HEK293T (cell line): ENCODE data around the gene ARPC1B.

Experiments
- CTCF ChIA-PET: fragments of 350-600 bp; formaldehyde crosslinking; extraction: SDS; loops from one replicate; lab custom pipeline; 2021; ENCODE audit warnings: antibody characterized with exemption, inconsistent platforms; lab: Yijun Ruan, JAX
- POLR2A ChIA-PET: fragments of 350-600 bp; formaldehyde crosslinking; extraction: SDS; loops from one replicate; lab custom pipeline; 2020; ENCODE audit warnings: antibody characterized with exemption, inconsistent platforms; lab: Yijun Ruan, JAX
- DNase-seq: peaks from one replicate; pipeline ENCODE4 v3.0.0; 2012; ENCODE audit warnings: mixed read lengths; ENCODE audit errors: extremely low spot score
- ARNT ChIP-seq: fragments of 450-650 bp; IDR thresholded peaks from 2 replicates; pipeline ENCODE4 v1.6.1; 2017; ENCODE audit warnings: mild to moderate bottlenecking
- BHLHE40 ChIP-seq: fragments of 450-650 bp; IDR thresholded peaks from 2 replicates; pipeline ENCODE4 v1.6.1; 2016; ENCODE audit warnings: mild to moderate bottlenecking, moderate library complexity, borderline replicate concordance
- CTBP1 ChIP-seq: fragments of 450-650 bp; IDR thresholded peaks from 2 replicates; pipeline ENCODE4 v1.6.1; 2016; ENCODE audit warnings: borderline replicate concordance
- ELF4 ChIP-seq: fragments of 450-650 bp; IDR thresholded peaks from 2 replicates; pipeline ENCODE4 v1.6.1; 2017; ENCODE audit warnings: antibody characterized with exemption
- FOXA1 ChIP-seq: fragments of 450-650 bp; IDR thresholded peaks from 2 replicates; pipeline ENCODE4 v1.6.1; 2016; ENCODE audit warnings: mild to moderate bottlenecking
- FOXK2 ChIP-seq: fragments of 450-650 bp; IDR thresholded peaks from 2 replicates; pipeline ENCODE4 v1.6.1; 2016; ENCODE audit warnings: mild to moderate bottlenecking
- FOXM1 ChIP-seq: fragments of 450-650 bp; IDR thresholded peaks from 2 replicates; pipeline ENCODE4 v1.6.1; 2017; ENCODE audit warnings: mild to moderate bottlenecking, borderline replicate concordance
- HDGF ChIP-seq: fragments of 450-650 bp; IDR thresholded peaks from 2 replicates; pipeline ENCODE4 v1.6.1; 2017; ENCODE audit warnings: antibody characterized with exemption, borderline replicate concordance
- L3MBTL2 ChIP-seq: fragments of 450-650 bp; conservative IDR thresholded peaks from 2 replicates; pipeline ENCODE4 v1.6.1; 2016; ENCODE audit warnings: mild to moderate bottlenecking
- LEF1 ChIP-seq: fragments of 450-650 bp; IDR thresholded peaks from 2 replicates; pipeline ENCODE4 v1.6.1; 2017; ENCODE audit warnings: mild to moderate bottlenecking, borderline replicate concordance
- NFRKB ChIP-seq: fragments of 450-650 bp; IDR thresholded peaks from 2 replicates; pipeline ENCODE4 v1.6.1; 2016; ENCODE audit warnings: mild to moderate bottlenecking, moderate library complexity
- SP1 ChIP-seq: fragments of 450-650 bp; IDR thresholded peaks from 2 replicates; pipeline ENCODE4 v1.6.1; 2017
- SUZ12 ChIP-seq: fragments of 450-650 bp; IDR thresholded peaks from 2 replicates; pipeline ENCODE4 v1.6.1; 2016; ENCODE audit warnings: mild to moderate bottlenecking
- TARDBP ChIP-seq: fragments of 450-650 bp; IDR thresholded peaks from 2 replicates; pipeline ENCODE4 v1.6.1; 2016
- ZNF384 ChIP-seq: fragments of 450-650 bp; IDR thresholded peaks from 2 replicates; pipeline ENCODE4 v1.6.1; 2016
- TF ChIP-seq, protein P1 (sequence below): fragments of 450-650 bp; IDR thresholded peaks from 2 replicates; pipeline ENCODE4 v1.6.1; 2016

The ARPC1B gene

DNA sequence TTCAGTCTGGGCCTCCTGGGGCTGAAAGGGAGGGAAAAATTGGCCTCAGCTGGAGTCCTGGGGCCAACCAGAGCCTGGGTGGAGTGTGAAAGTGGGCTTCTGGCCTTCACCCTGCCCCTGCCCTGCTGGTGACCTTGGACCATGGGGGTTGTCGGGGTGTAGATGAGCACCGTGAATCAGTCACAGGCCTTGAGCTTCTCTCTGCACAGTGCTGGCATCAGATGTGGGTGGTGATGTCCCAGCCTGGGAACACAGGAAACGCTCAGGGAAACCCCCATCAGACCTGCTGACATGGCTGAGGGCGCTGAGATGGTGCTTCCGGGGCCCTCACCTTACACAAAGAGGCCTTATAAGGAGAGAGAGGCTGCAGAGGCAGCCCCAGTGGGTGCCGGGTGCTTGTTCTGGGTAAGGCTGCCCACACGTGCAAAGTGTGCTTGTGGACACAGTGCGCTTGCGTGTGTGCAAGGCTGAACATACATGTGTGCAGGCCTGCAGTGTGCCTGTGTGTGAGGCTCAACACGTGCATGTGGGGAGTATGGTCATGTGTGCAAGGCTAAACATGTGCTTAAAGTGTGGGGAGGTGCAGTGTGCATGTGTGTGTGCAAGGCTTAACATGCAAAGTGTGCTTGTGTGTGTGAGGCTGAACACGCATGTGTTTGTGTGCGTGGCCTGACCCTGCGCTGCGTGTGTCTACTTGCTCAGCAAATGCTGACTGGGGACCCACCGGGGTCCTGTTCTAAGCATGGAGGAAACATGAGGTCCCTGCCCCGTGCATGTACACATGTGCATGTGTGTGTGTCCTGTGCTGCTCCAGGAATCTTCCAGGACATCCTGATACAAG, 6.5 kb downstream of the ARPC1B start:
- CTCF ChIA-PET, result no interaction called here
- no peak for DNase-seq
- POLR2A ChIA-PET, result no interaction called here
- TF ChIP-seq ELF4, result no peak
- TF ChIP-seq L3MBTL2, result no peak
- no peak for TF ChIP-seq HDGF
- TF ChIP-seq SUZ12, result no peak
- no peak for TF ChIP-seq CTBP1
- no peak for TF ChIP-seq FOXK2
- TF ChIP-seq FOXM1, result no peak
- no peak for TF ChIP-seq NFRKB
- TF ChIP-seq FOXA1, result no peak
- TF ChIP-seq SP1, result no peak
- no peak for TF ChIP-seq TARDBP

DNA sequence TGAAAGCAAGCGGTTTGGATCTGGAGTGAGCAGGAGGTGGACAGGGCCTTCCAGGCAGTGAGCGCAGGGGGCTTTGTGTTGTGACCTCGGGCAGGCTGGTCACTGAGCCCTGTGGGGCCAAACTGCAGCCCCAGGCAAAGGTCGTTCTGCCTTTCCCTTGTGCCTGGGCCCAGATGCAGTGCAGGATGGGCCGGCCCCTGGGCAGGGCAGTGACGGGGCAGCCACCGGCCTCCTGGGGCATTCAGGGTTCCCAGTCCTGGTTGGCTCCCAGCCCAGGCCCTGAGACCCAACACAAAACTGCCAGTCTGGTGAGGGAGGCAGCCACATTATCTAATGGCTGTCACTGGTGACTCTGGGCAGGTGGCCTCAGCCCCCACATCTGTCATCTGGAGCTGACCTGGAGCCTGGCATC, 7.1 kb downstream of the ARPC1B start:
- ChIA-PET CTCF (no interaction called here), POLR2A (no interaction called here)
- no peak for TF ChIP-seq BHLHE40
- no peak for TF ChIP-seq HDGF
- no peak for DNase-seq

DNA sequence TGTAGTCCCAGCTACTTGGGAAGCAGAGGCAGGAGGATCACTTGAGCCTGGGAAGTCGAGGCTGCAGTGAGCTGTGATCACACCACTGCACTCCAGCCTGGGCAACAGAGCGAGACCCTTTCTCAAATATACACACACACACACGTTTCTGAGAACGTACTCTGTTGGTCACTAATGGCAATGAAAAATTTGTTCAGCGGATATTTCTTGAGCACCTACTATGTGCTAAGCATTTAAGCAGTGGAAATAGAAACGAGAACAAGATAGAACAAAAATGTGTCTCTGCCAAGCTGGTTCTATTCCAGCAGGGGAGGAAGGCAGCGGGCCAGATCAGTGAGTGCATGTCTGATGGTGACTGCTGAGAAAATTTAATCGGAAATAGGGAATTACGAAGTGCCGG, 8.7 kb downstream of the ARPC1B start:
- TF ChIP-seq LEF1 (no peak), FOXM1 (no peak), HDGF (no peak), CTBP1 (no peak), SP1 (no peak), FOXA1 (no peak), FOXK2 (no peak), L3MBTL2 (no peak), ZNF384 (no peak), ARNT (no peak), ELF4 (no peak), SUZ12 (no peak), BHLHE40 (no peak), NFRKB (no peak), TARDBP (no peak)
- TF ChIP-seq, protein P1, sequence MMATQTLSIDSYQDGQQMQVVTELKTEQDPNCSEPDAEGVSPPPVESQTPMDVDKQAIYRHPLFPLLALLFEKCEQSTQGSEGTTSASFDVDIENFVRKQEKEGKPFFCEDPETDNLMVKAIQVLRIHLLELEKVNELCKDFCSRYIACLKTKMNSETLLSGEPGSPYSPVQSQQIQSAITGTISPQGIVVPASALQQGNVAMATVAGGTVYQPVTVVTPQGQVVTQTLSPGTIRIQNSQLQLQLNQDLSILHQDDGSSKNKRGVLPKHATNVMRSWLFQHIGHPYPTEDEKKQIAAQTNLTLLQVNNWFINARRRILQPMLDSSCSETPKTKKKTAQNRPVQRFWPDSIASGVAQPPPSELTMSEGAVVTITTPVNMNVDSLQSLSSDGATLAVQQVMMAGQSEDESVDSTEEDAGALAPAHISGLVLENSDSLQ, result no peak
- POLR2A ChIA-PET, result interaction anchor here (1.3 kb wide), 1 partner anchor 26 kb away, joined by 4 read pairs; the partner anchor contains the start of genes BUD31 and PDAP1
- CTCF ChIA-PET, result no interaction called here
- no peak for DNase-seq

DNA sequence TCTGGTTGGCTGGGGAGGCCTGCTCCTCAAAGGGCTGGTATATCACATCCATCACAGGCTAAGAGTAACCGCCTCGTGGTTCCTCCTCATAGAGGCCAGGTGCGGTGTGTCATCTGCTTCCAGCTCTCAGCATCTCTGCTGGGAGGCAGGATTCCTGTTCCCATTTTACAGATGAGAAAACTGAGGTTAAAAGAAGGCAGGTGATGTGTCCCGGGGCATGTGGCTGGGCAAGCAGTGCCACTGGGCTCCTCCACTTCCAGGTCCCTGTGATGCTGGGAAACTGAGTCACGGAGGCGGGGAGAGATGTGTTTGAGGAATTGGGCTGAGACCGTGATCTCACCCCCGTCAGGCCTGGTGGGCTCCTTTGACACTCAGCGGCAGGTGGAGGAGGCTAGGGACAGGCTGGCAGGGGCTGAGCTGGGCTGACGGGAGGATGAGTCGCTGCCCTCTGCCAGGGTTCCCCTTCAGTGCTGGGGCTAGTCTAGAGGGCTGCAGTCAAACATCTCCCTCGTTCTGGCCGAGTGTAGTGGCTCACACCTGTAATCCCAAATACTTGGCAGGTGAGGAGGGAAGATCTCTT, 9.4 kb downstream of the ARPC1B start:
- POLR2A ChIA-PET, result interaction anchor here (1.3 kb wide), 1 partner anchor 25 kb away, joined by 4 read pairs; the partner anchor contains the start of genes BUD31 and PDAP1
- no peak for TF ChIP-seq HDGF
- TF ChIP-seq, protein P1, result no peak
- no peak for TF ChIP-seq BHLHE40
- no peak for TF ChIP-seq TARDBP
- no peak for TF ChIP-seq FOXA1
- TF ChIP-seq FOXK2, result no peak
- no peak for TF ChIP-seq SP1
- TF ChIP-seq NFRKB, result no peak
- no peak for TF ChIP-seq L3MBTL2
- TF ChIP-seq LEF1, result no peak
- TF ChIP-seq ELF4, result no peak
- TF ChIP-seq ZNF384, result no peak
- no peak for TF ChIP-seq CTBP1
- no peak for TF ChIP-seq ARNT
- TF ChIP-seq FOXM1, result no peak
- TF ChIP-seq SUZ12, result no peak
- CTCF ChIA-PET, result no interaction called here
- DNase-seq, result no peak

DNA sequence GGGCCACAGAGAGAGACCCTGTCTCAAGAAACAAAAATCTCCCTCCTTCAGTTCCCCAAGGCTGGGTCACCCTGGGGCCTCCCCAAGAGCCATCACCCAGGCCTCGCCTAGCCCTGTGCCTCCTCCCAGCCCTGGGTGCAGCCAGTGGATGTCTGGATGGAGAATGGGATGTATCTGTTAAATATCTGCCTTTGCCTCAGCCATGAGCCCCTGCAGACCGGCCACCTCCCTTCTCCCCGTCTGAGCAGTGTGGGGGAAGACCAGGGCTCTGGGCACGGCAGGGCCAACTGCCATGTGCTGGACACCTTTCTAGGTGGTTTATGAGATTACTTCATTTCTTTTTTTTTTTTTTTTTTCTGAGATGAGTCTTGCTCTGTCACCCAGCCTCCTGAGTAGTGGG, 10.0 kb downstream of the ARPC1B start:
- ChIA-PET CTCF (no interaction called here), POLR2A (interaction anchor here (1.3 kb wide), 1 partner anchor 24 kb away, joined by 4 read pairs; the partner anchor contains the start of genes BUD31 and PDAP1)
- DNase-seq, result no peak
- TF ChIP-seq SP1, result no peak

DNA sequence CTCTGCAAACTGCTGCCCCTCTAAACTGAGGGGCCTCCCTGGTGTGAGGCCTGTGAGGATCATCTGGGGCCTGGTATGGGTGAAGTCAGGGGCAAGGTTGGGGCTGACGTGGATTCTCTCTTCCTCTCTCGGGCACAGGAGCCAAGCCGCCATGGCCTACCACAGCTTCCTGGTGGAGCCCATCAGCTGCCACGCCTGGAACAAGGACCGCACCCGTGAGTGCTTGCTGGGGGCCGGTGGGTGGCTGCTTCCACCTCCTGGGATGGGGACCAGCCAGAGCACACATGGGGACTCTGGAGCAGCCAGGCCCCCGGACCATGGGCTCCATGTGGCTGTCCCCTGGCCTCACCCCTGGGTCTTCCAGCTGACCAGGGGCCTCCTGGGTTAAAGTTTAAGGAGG, 11.0 kb downstream of the ARPC1B start:
- CTCF ChIA-PET, result no interaction called here
- no peak for DNase-seq
- POLR2A ChIA-PET, result no interaction called here
- no peak for TF ChIP-seq FOXK2
- TF ChIP-seq, protein P1, result no peak
- no peak for TF ChIP-seq HDGF
- no peak for TF ChIP-seq ARNT
- TF ChIP-seq FOXA1, result no peak
- TF ChIP-seq NFRKB, result no peak
- no peak for TF ChIP-seq TARDBP
- no peak for TF ChIP-seq LEF1
